Activated effector memory CD4-positive, alpha-beta T cell treated with Interleukin-2 at 50 U/mL for 16 hours (primary cell): ENCODE results near the gene SESTD1.
A peak's percentile ranks its signal among the peaks of the same experiment; 100 is the strongest.
"Not testable (repeated sequence)": the region's sequence is repeated elsewhere in the genome, so short reads cannot be mapped to it uniquely, and the experiment has no call there.

Experiments
- DNase-seq: peaks from one replicate; pipeline ENCODE4 v3.0.0-alpha.2; 2020

Gene SESTD1

GRCh38 chr2:179265082-179265510 lies 464 bp upstream of the SESTD1 start:
- DNase-seq, result no peak

GRCh38 chr2:179263446-179264367 lies 925 bp downstream of the SESTD1 start:
- peak; percentile 10 for DNase-seq

- DNase-seq, result no peak
These were observed 1.6 kb downstream of the SESTD1 start for GRCh38 chr2:179263015-179263414.

- no peak for DNase-seq
These were observed 2.5 kb downstream of the SESTD1 start for GRCh38 chr2:179262077-179262660.

GRCh38 chr2:179261151-179261825 lies 3.3 kb downstream of the SESTD1 start:
- no peak for DNase-seq

- no peak for DNase-seq
These were observed 4.4 kb downstream of the SESTD1 start for GRCh38 chr2:179260224-179260623.

- DNase-seq, result no peak
These were observed 9.5 kb downstream of the SESTD1 start for GRCh38 chr2:179255129-179255528.

- no peak for DNase-seq
These were observed 11.4 kb downstream of the SESTD1 start for GRCh38 chr2:179253226-179253625.

- DNase-seq, result no peak
These were observed 12.2 kb downstream of the SESTD1 start for GRCh38 chr2:179252423-179252822.

- no peak for DNase-seq
These were observed 12.8 kb downstream of the SESTD1 start for GRCh38 chr2:179251870-179252269.

GRCh38 chr2:179250848-179251504 lies 13.7 kb downstream of the SESTD1 start:
- no peak for DNase-seq

- DNase-seq, result no peak
These were observed 14.5 kb downstream of the SESTD1 start for GRCh38 chr2:179250095-179250494.

GRCh38 chr2:179248024-179248348 lies 16.6 kb downstream of the SESTD1 start:
- no peak for DNase-seq

- DNase-seq, result no peak
These were observed 17.2 kb downstream of the SESTD1 start for GRCh38 chr2:179247318-179248023.

GRCh38 chr2:179245843-179246242 lies 18.8 kb downstream of the SESTD1 start:
- DNase-seq, result not testable (repeated sequence)

- DNase-seq, result no peak
These were observed 21.6 kb downstream of the SESTD1 start for GRCh38 chr2:179243046-179243445.

- DNase-seq, result no peak
These were observed 23.9 kb downstream of the SESTD1 start for GRCh38 chr2:179240481-179241451.

GRCh38 chr2:179239838-179240237 lies 24.8 kb downstream of the SESTD1 start:
- DNase-seq, result no peak

GRCh38 chr2:179239195-179239594 lies 25.4 kb downstream of the SESTD1 start:
- no peak for DNase-seq

GRCh38 chr2:179238027-179238426 lies 26.6 kb downstream of the SESTD1 start:
- DNase-seq, result no peak

- DNase-seq, result no peak
These were observed 27.3 kb downstream of the SESTD1 start for GRCh38 chr2:179237209-179237946.
